CD14-positive monocyte (primary cell): Measurements from ENCODE around the gene METTL4. TPM values are rescaled to one million over a fixed set of nuclear protein-coding genes. Genes with fewer than 3 reads are reported as not detected.

Experiments
- DNase-seq, 3 donors: peaks; one replicate each; pipeline ENCODE4 v3.0.0-alpha.2; 2011 to 2022
- H2AFZ ChIP-seq: 2 replicates; pipeline ENCODE4 v1.6.0; 2012; ENCODE audit warnings: mild to moderate bottlenecking, low read depth, low read length, inconsistent platforms; ENCODE audit not compliant: insufficient read depth, poor library complexity, severe bottlenecking
- H3K27ac ChIP-seq, 2 donors: 1 replicate in 1 of 2; 2 replicates in 1 of 2; pipeline ENCODE4 v1.5.1; 2012 to 2013; ENCODE audit warnings: low read length in 2 of 2, control low read depth in 1 of 2, inconsistent platforms in 1 of 2, low read depth in 1 of 2, mild to moderate bottlenecking in 1 of 2
- H3K27me3 ChIP-seq, 2 donors: one replicate each; pipeline versions ENCODE4 v1.6.0 to v1.6.1; 2011 to 2013; ENCODE audit warnings: low read length in 2 of 2; ENCODE audit not compliant: control insufficient read depth in 2 of 2, insufficient read depth in 2 of 2
- H3K36me3 ChIP-seq, 2 donors: replicated peaks in 1 of 2; 1 replicate in 1 of 2; 2 replicates in 1 of 2; pipeline versions ENCODE4 v1.5.1 to v1.6.1; 2012 to 2013; ENCODE audit warnings: low read length in 2 of 2, control low read depth in 1 of 2, inconsistent platforms in 1 of 2, mild to moderate bottlenecking in 1 of 2; ENCODE audit not compliant: insufficient read depth in 2 of 2, control insufficient read depth in 1 of 2
- H3K4me1 ChIP-seq, 2 donors: 1 replicate in 1 of 2; 2 replicates in 1 of 2; pipeline versions ENCODE4 v1.5.1 to v1.6.1; 2012 to 2013; ENCODE audit warnings: low read length in 2 of 2, control low read depth in 1 of 2, inconsistent platforms in 1 of 2, mild to moderate bottlenecking in 1 of 2, moderate library complexity in 1 of 2; ENCODE audit not compliant: insufficient read depth in 2 of 2, control insufficient read depth in 1 of 2
- H3K4me2 ChIP-seq: replicated peaks from 2 replicates; pipeline ENCODE3; 2012; ENCODE audit warnings: low read length, moderate library complexity, mild to moderate bottlenecking; ENCODE audit not compliant: poor library complexity, severe bottlenecking; ENCODE audit errors: extremely low read depth
- H3K4me3 ChIP-seq, 3 experiments: fragments of 200-600 bp in 1 of 3; sonication (generic) in 1 of 3; replicated peaks in 1 of 3; 1 replicate in 2 of 3; 2 replicates in 1 of 3; pipeline ENCODE4 v1.5.1; 2011 to 2013; ENCODE audit warnings: low read length in 3 of 3, mild to moderate bottlenecking in 3 of 3, control low read depth in 2 of 3, low read depth in 2 of 3, inconsistent platforms in 1 of 3, moderate library complexity in 1 of 3
- H3K79me2 ChIP-seq: 2 replicates; pipeline ENCODE4 v1.6.0; 2012; ENCODE audit warnings: mild to moderate bottlenecking, control low read depth, inconsistent platforms, low read length, moderate library complexity; ENCODE audit not compliant: insufficient read depth
- H3K9ac ChIP-seq: 2 replicates; pipeline ENCODE4 v1.6.0; 2017; ENCODE audit warnings: low read length, mild to moderate bottlenecking; ENCODE audit not compliant: insufficient read depth, poor library complexity, severe bottlenecking
- H3K9me3 ChIP-seq, 2 donors: replicated peaks in 1 of 2; 1 replicate in 1 of 2; 2 replicates in 1 of 2; pipeline versions ENCODE4 v1.5.1 to v1.6.1; 2012 to 2013; ENCODE audit warnings: low read length in 2 of 2, control low read depth in 1 of 2; ENCODE audit not compliant: control insufficient read depth in 1 of 2, insufficient read depth in 1 of 2
- H4K20me1 ChIP-seq: 2 replicates; pipeline ENCODE4 v1.6.0; 2012; ENCODE audit warnings: mild to moderate bottlenecking, low read length, control low read depth, moderate library complexity; ENCODE audit not compliant: insufficient read depth
- H3K27ac Mint-ChIP-seq, 7 donors: one replicate each; pipeline ENCODE4 v1.8.0; 2020; ENCODE audit warnings: mild to moderate bottlenecking in 7 of 7, mixed read lengths in 7 of 7, moderate library complexity in 6 of 7, inconsistent platforms in 2 of 7
- H3K27me3 Mint-ChIP-seq, 3 donors: one replicate each; pipeline ENCODE4 v1.8.0; 2021 to 2022; ENCODE audit warnings: low read depth in 3 of 3, mild to moderate bottlenecking in 3 of 3, mixed read lengths in 3 of 3, moderate library complexity in 3 of 3, inconsistent platforms in 1 of 3
- H3K36me3 Mint-ChIP-seq, 2 donors: one replicate each; pipeline ENCODE4 v1.8.0; 2020; ENCODE audit warnings: mixed read lengths in 2 of 2, inconsistent platforms in 1 of 2, mild to moderate bottlenecking in 1 of 2
- H3K4me1 Mint-ChIP-seq: one replicate; pipeline ENCODE4 v1.8.0; 2020; ENCODE audit warnings: mild to moderate bottlenecking, mixed read lengths
- H3K4me3 Mint-ChIP-seq, 2 donors: one replicate each; pipeline ENCODE4 v1.8.0; 2020; ENCODE audit warnings: mild to moderate bottlenecking in 2 of 2, mixed read lengths in 2 of 2, moderate library complexity in 1 of 2
- H3K9me3 Mint-ChIP-seq, 7 donors: one replicate each; pipeline ENCODE4 v1.8.0; 2020 to 2022; ENCODE audit warnings: mixed read lengths in 7 of 7, mild to moderate bottlenecking in 6 of 7, moderate library complexity in 6 of 7, inconsistent platforms in 2 of 7
- WGBS: methylation state at CpG from one replicate; pipeline ENCODE4 v1.1.5; 2013; ENCODE audit warnings: missing lambda C conversion rate; ENCODE audit not compliant: insufficient coverage; 5-methylcytosine and 5-hydroxymethylcytosine counted together
- intact Hi-C, 2 donors: fragments of 100-400 bp; cut with micrococcal nuclease; formaldehyde crosslinking; loops; one replicate each; pipeline versions ENCODE4 v1.15.0 to v1.15.1; 2023
- polyA plus RNA-seq, 3 donors: library from polyadenylated mRNA; depleted of rRNA in 1 of 3; unstranded in 2 of 3; stranded (reverse) in 1 of 3; fragments of 300-500 nt in 2 of 3; fragments of >200 nt in 1 of 3; fragmentation: Illumina TruSeq in 2 of 3; gene quantifications; 1 replicate in 2 of 3; 2 replicates in 1 of 3; pipeline ENCODE4 v1.2.3, GENCODE V29; 2012 to 2021
- TF ChIP-seq, protein P1 (sequence below): fragments of 200-600 bp; IDR thresholded peaks from one replicate; pipeline ENCODE4 v1.8.0; 2022; ENCODE audit warnings: antibody characterized with exemption, mild to moderate bottlenecking

The METTL4 gene
- polyA plus RNA-seq, 3 donors, result 3.0 to 4.1 (median 3.3) TPM

DNA sequence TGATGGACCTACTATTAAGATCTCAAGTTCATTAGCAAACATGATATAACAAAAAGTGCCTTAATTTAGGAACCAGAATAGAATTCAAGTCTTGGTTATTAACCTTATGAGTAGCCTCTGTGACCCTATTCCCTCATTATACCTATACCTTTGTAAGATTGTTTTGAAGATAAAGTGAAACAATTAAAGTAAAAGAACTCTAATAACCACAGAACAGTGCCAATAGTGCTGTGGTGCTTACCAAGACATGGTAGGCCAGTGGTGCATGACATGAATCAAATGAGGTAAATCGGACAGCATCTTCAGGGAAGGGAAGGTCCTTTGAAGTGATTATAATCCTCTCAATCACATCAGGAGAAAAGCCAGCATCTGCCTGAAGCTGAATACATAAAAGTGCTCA, 36.4 kb downstream of the METTL4 start:
- Histone ChIP-seq H3K4me2 (no peak overlapping the region), H3K27ac (no peak overlapping the region), H3K9me3 (no peaks in the 10 kb centered on the region), H3K36me3 (peaks cover 10 to 28% of the 10 kb centered on the region in 2 donors), H2AFZ (no peak overlapping the region), H3K4me3 (no peak overlapping the region), H3K9ac (no peak overlapping the region), H3K27me3 (no peaks in the 10 kb centered on the region), H3K79me2 (no peaks in the 10 kb centered on the region), H4K20me1 (no peaks in the 10 kb centered on the region), H3K4me1 (no peaks in the 10 kb centered on the region)
- H3K27ac Mint-ChIP-seq, result peak overlapping the region in 1 of 7 donors; percentile 16
- no peak overlapping the region for H3K4me3 Mint-ChIP-seq
- intact Hi-C loops, result no loop called here
- TF ChIP-seq, protein P1, sequence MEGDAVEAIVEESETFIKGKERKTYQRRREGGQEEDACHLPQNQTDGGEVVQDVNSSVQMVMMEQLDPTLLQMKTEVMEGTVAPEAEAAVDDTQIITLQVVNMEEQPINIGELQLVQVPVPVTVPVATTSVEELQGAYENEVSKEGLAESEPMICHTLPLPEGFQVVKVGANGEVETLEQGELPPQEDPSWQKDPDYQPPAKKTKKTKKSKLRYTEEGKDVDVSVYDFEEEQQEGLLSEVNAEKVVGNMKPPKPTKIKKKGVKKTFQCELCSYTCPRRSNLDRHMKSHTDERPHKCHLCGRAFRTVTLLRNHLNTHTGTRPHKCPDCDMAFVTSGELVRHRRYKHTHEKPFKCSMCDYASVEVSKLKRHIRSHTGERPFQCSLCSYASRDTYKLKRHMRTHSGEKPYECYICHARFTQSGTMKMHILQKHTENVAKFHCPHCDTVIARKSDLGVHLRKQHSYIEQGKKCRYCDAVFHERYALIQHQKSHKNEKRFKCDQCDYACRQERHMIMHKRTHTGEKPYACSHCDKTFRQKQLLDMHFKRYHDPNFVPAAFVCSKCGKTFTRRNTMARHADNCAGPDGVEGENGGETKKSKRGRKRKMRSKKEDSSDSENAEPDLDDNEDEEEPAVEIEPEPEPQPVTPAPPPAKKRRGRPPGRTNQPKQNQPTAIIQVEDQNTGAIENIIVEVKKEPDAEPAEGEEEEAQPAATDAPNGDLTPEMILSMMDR, result no peak
- DNase-seq, result no peak
- WGBS, result no CpG with 5 or more reads among the region's 1 CpG
- H3K9me3 Mint-ChIP-seq, result peaks cover 0 to 2% (median 0%) of the 10 kb centered on the region in 7 donors
- peaks cover 35% of the 10 kb centered on the region in 2 donors for H3K36me3 Mint-ChIP-seq
- no peaks in the 10 kb centered on the region for H3K4me1 Mint-ChIP-seq
- H3K27me3 Mint-ChIP-seq, result no peaks in the 10 kb centered on the region

DNA sequence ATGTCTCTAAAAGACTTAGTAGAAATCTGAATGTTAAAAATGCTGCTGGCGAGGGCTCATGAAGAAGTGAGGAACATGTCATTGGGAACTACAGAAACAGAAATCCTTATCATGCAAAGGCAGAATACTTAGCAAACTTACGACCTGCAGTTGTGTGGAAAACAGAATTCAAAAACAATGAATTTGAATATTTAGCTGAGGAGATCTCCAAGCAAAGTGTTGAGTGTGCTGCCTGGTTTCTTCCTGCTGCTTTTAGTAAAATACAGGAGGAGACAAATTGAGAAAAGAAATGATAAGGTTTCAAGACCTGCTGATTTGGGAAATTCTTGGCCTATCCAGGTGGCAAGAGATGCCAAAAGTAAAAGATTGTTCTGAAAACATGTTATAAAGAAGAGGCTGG, 38.5 kb downstream of the METTL4 start:
- H3K36me3 Mint-ChIP-seq, result peaks cover 25% of the 10 kb centered on the region in 2 donors
- Histone ChIP-seq H3K27ac (no peak overlapping the region), H3K79me2 (no peaks in the 10 kb centered on the region), H3K4me2 (no peak overlapping the region), H3K4me3 (no peak overlapping the region), H2AFZ (no peak overlapping the region), H4K20me1 (no peaks in the 10 kb centered on the region), H3K27me3 (no peaks in the 10 kb centered on the region), H3K9ac (no peak overlapping the region), H3K9me3 (no peaks in the 10 kb centered on the region), H3K36me3 (peaks cover 5 to 20% of the 10 kb centered on the region in 2 donors), H3K4me1 (no peaks in the 10 kb centered on the region)
- TF ChIP-seq, protein P1, result no peak
- WGBS, result no CpG with 5 or more reads among the region's 2 CpGs
- no peak overlapping the region for H3K27ac Mint-ChIP-seq
- intact Hi-C loops, result no loop called here
- no peak overlapping the region for H3K4me3 Mint-ChIP-seq
- H3K4me1 Mint-ChIP-seq, result no peaks in the 10 kb centered on the region
- peaks cover 0 to 2% (median 0%) of the 10 kb centered on the region in 3 donors for H3K27me3 Mint-ChIP-seq
- H3K9me3 Mint-ChIP-seq, result peaks cover 0 to 2% (median 0%) of the 10 kb centered on the region in 7 donors
- DNase-seq, result no peak
